ENCODE measurements around the gene SDHAF3.
"Not testable (repeated sequence)": the region's sequence is repeated elsewhere in the genome, so short reads cannot be mapped to it uniquely, and the experiment has no call there.

The SDHAF3 gene

GRCh38 chr7:97117372-97118188 lies at the start of gene SDHAF3:
Gene SDHAF3, plus strand, starts transcription at chr7:97117698. Its CDS starts 26 bp downstream, at chr7:97117724.
- DNase-seq (ENCODE audit: low spot score) = peak; percentile 96

GRCh38 chr7:97072025-97072424 lies 45.5 kb upstream of the SDHAF3 start:
- DNase-seq (ENCODE audit: low spot score) = not testable (repeated sequence)

- DNase-seq (ENCODE audit: low spot score) = no peak
Measured at GRCh38 chr7:97075928-97076327, 41.6 kb upstream of the SDHAF3 start.

GRCh38 chr7:97078023-97078969 lies 39.2 kb upstream of the SDHAF3 start:
- no peak for DNase-seq (ENCODE audit: low spot score)

- DNase-seq (ENCODE audit: low spot score) = no peak
Measured at GRCh38 chr7:97079300-97079699, 38.2 kb upstream of the SDHAF3 start.

GRCh38 chr7:97081521-97082300 lies 35.8 kb upstream of the SDHAF3 start:
- no peak for DNase-seq (ENCODE audit: low spot score)

- no peak for DNase-seq (ENCODE audit: low spot score)
Measured at GRCh38 chr7:97088364-97088763, 29.1 kb upstream of the SDHAF3 start.

- DNase-seq (ENCODE audit: low spot score) = no peak
Measured at GRCh38 chr7:97089771-97090170, 27.7 kb upstream of the SDHAF3 start.

- no peak for DNase-seq (ENCODE audit: low spot score)
Measured at GRCh38 chr7:97090761-97091353, 26.6 kb upstream of the SDHAF3 start.

GRCh38 chr7:97094284-97094930 lies 23.1 kb upstream of the SDHAF3 start:
- no peak for DNase-seq (ENCODE audit: low spot score)

- no peak for DNase-seq (ENCODE audit: low spot score)
Measured at GRCh38 chr7:97096037-97096436, 21.5 kb upstream of the SDHAF3 start.

- DNase-seq (ENCODE audit: low spot score) = no peak
Measured at GRCh38 chr7:97096661-97097060, 20.8 kb upstream of the SDHAF3 start.

GRCh38 chr7:97104719-97105238 lies 12.7 kb upstream of the SDHAF3 start:
- peak; percentile 74 for DNase-seq (ENCODE audit: low spot score)

- no peak for DNase-seq (ENCODE audit: low spot score)
Measured at GRCh38 chr7:97107192-97107800, 10.2 kb upstream of the SDHAF3 start.

- no peak for DNase-seq (ENCODE audit: low spot score)
Measured at GRCh38 chr7:97116308-97116707, 1.2 kb upstream of the SDHAF3 start.

GRCh38 chr7:97117035-97117371 lies 495 bp upstream of the SDHAF3 start:
- no peak for DNase-seq (ENCODE audit: low spot score)

GRCh38 chr7:97118306-97118917 lies 914 bp downstream of the SDHAF3 start:
- no peak for DNase-seq (ENCODE audit: low spot score)

GRCh38 chr7:97119747-97120146 lies 2.2 kb downstream of the SDHAF3 start:
- no peak for DNase-seq (ENCODE audit: low spot score)

GRCh38 chr7:97120713-97121457 lies 3.4 kb downstream of the SDHAF3 start:
- no peak for DNase-seq (ENCODE audit: low spot score)
